ENCODE measurements around the gene ADCY2. TPM values are rescaled to one million over a fixed set of nuclear protein-coding genes. Genes with fewer than 3 reads are reported as not detected.

ADCY2 gene
- total and polyA plus RNA-seq, 2 experiments from 2014 or later: 23.8 to 74.9 TPM

DNA sequence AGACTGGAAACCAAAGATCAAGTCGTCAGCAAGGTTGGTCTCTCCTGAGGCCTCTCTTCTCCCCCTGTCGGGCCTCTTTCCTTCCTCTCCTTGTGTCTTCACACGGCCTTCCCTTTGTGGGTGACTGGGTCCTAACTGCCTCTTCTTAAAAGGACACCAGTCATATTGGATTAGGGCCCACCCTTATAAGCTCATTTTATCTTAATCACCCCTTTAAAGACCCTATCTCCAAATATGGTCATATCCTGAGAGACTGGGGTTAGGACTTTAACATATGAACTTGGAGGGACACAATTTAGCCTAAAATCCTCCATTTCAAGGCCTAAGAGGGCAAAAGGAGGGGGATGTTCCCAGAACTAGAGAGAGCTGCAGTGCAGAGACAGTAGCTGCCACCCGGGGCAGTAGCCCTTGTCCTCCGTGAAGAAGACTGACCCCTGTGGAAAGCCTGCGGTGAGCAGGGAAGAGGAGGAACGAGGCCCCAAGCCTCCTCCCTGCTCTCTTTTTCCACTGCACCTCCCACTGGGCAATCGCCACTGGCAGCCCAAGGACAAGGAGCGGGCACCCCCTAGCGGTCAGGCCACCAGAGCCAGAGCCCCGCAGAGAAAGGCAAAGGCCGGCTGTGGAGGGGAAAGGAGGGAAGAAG lies 420.1 kb downstream of the ADCY2 start:
- H3K9me2 ChIP-seq (ENCODE audit: insufficient read depth): no peaks in the 10 kb centered on the region
- H3K27ac ChIP-seq (ENCODE audit: low read depth): peak overlapping the region; percentile 57
- Mint-ChIP-seq H3K36me3 (ENCODE audit: low read depth) (peaks cover 16% of the 10 kb centered on the region), H3K4me3 (peak overlapping the region; percentile 27; the same call in 2 of the 3 replicates), H3K27me3 (ENCODE audit: insufficient read depth, low read depth, poor library complexity) (no peaks in the 10 kb centered on the region), H3K9me3 (no peaks in the 10 kb centered on the region; the same call in 2 of the 3 replicates), H3K4me1 (peaks cover 25% of the 10 kb centered on the region), H3K27ac (peak overlapping the region; percentile 84)
- no peaks in the 10 kb centered on the region for H4K20me1 ChIP-seq (replicated peaks; ENCODE audit: insufficient read depth)
- TF ChIP-seq NANOG (IDR thresholded peaks at IDR 0.05; ENCODE audit: borderline replicate concordance) (no peak), ZNF114 (CRISPR knock-in tag; IDR thresholded peaks at IDR 0.05) (no peak), ZNF331 (CRISPR knock-in tag; IDR thresholded peaks at IDR 0.05; ENCODE audit: low read depth) (no peak; the same call in 1 of the 2 replicates), STAT1 (IDR thresholded peaks at IDR 0.05; ENCODE audit: unreplicated experiment) (no peak)
- TF ChIP-seq, protein P1, sequence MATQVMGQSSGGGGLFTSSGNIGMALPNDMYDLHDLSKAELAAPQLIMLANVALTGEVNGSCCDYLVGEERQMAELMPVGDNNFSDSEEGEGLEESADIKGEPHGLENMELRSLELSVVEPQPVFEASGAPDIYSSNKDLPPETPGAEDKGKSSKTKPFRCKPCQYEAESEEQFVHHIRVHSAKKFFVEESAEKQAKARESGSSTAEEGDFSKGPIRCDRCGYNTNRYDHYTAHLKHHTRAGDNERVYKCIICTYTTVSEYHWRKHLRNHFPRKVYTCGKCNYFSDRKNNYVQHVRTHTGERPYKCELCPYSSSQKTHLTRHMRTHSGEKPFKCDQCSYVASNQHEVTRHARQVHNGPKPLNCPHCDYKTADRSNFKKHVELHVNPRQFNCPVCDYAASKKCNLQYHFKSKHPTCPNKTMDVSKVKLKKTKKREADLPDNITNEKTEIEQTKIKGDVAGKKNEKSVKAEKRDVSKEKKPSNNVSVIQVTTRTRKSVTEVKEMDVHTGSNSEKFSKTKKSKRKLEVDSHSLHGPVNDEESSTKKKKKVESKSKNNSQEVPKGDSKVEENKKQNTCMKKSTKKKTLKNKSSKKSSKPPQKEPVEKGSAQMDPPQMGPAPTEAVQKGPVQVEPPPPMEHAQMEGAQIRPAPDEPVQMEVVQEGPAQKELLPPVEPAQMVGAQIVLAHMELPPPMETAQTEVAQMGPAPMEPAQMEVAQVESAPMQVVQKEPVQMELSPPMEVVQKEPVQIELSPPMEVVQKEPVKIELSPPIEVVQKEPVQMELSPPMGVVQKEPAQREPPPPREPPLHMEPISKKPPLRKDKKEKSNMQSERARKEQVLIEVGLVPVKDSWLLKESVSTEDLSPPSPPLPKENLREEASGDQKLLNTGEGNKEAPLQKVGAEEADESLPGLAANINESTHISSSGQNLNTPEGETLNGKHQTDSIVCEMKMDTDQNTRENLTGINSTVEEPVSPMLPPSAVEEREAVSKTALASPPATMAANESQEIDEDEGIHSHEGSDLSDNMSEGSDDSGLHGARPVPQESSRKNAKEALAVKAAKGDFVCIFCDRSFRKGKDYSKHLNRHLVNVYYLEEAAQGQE (IDR thresholded peaks at IDR 0.05; ENCODE audit: unreplicated experiment): no peak
- TF ChIP-seq, protein P2, sequence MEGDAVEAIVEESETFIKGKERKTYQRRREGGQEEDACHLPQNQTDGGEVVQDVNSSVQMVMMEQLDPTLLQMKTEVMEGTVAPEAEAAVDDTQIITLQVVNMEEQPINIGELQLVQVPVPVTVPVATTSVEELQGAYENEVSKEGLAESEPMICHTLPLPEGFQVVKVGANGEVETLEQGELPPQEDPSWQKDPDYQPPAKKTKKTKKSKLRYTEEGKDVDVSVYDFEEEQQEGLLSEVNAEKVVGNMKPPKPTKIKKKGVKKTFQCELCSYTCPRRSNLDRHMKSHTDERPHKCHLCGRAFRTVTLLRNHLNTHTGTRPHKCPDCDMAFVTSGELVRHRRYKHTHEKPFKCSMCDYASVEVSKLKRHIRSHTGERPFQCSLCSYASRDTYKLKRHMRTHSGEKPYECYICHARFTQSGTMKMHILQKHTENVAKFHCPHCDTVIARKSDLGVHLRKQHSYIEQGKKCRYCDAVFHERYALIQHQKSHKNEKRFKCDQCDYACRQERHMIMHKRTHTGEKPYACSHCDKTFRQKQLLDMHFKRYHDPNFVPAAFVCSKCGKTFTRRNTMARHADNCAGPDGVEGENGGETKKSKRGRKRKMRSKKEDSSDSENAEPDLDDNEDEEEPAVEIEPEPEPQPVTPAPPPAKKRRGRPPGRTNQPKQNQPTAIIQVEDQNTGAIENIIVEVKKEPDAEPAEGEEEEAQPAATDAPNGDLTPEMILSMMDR (conservative IDR thresholded peaks at IDR 0.05; ENCODE audit: low read depth in 2 of 2): peak; percentile 97
- TF ChIP-seq, protein P3, sequence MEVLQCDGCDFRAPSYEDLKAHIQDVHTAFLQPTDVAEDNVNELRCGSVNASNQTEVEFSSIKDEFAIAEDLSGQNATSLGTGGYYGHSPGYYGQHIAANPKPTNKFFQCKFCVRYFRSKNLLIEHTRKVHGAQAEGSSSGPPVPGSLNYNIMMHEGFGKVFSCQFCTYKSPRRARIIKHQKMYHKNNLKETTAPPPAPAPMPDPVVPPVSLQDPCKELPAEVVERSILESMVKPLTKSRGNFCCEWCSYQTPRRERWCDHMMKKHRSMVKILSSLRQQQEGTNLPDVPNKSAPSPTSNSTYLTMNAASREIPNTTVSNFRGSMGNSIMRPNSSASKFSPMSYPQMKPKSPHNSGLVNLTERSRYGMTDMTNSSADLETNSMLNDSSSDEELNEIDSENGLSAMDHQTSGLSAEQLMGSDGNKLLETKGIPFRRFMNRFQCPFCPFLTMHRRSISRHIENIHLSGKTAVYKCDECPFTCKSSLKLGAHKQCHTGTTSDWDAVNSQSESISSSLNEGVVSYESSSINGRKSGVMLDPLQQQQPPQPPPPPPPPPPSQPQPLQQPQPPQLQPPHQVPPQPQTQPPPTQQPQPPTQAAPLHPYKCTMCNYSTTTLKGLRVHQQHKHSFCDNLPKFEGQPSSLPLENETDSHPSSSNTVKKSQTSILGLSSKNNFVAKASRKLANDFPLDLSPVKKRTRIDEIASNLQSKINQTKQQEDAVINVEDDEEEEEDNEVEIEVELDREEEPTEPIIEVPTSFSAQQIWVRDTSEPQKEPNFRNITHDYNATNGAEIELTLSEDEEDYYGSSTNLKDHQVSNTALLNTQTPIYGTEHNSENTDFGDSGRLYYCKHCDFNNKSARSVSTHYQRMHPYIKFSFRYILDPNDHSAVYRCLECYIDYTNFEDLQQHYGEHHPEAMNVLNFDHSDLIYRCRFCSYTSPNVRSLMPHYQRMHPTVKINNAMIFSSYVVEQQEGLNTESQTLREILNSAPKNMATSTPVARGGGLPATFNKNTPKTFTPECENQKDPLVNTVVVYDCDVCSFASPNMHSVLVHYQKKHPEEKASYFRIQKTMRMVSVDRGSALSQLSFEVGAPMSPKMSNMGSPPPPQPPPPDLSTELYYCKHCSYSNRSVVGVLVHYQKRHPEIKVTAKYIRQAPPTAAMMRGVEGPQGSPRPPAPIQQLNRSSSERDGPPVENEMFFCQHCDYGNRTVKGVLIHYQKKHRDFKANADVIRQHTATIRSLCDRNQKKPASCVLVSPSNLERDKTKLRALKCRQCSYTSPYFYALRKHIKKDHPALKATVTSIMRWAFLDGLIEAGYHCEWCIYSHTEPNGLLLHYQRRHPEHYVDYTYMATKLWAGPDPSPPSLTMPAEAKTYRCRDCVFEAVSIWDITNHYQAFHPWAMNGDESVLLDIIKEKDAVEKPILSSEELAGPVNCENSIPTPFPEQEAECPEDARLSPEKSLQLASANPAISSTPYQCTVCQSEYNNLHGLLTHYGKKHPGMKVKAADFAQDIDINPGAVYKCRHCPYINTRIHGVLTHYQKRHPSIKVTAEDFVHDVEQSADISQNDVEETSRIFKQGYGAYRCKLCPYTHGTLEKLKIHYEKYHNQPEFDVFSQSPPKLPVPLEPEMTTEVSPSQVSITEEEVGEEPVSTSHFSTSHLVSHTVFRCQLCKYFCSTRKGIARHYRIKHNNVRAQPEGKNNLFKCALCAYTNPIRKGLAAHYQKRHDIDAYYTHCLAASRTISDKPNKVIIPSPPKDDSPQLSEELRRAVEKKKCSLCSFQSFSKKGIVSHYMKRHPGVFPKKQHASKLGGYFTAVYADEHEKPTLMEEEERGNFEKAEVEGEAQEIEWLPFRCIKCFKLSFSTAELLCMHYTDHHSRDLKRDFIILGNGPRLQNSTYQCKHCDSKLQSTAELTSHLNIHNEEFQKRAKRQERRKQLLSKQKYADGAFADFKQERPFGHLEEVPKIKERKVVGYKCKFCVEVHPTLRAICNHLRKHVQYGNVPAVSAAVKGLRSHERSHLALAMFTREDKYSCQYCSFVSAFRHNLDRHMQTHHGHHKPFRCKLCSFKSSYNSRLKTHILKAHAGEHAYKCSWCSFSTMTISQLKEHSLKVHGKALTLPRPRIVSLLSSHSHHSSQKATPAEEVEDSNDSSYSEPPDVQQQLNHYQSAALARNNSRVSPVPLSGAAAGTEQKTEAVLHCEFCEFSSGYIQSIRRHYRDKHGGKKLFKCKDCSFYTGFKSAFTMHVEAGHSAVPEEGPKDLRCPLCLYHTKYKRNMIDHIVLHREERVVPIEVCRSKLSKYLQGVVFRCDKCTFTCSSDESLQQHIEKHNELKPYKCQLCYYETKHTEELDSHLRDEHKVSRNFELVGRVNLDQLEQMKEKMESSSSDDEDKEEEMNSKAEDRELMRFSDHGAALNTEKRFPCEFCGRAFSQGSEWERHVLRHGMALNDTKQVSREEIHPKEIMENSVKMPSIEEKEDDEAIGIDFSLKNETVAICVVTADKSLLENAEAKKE (CRISPR knock-in tag; IDR thresholded peaks at IDR 0.05): peak; percentile 62; the same call in 1 of the 2 replicates
- DNase-seq (ENCODE audit: low spot score) (peak; percentile 96), ATAC-seq (peak; percentile 94)
- H3K79me2 ChIP-seq (replicated peaks; ENCODE audit: insufficient read depth): no peaks in the 10 kb centered on the region
- peaks cover 20% of the 10 kb centered on the region; the same call in 1 of the 2 replicates for H3K36me3 ChIP-seq (ENCODE audit: insufficient read depth)
- H3K4me3 ChIP-seq: 0 out of 2 replicates have a peak overlapping the region, but pooled peaks have one; percentile 22
- H3K4me2 ChIP-seq: peak overlapping the region; percentile 40
- H3K4me1 ChIP-seq (ENCODE audit: insufficient read depth): peaks cover 16% of the 10 kb centered on the region
- no peaks in the 10 kb centered on the region for H3F3A ChIP-seq (replicated peaks; ENCODE audit: low read depth)
- no peak overlapping the region for H2AFZ ChIP-seq
- H3K27me3 ChIP-seq (ENCODE audit: insufficient read depth): no peaks in the 10 kb centered on the region

All from GM23338 (cell line).